Epidermal melanocyte (primary cell): ENCODE results near the gene BCO2.
"Not testable (repeated sequence)": the region's sequence is repeated elsewhere in the genome, so short reads cannot be mapped to it uniquely, and the experiment has no call there.

Source experiments
- DNase-seq: peaks from one replicate; pipeline ENCODE4 v3.0.0; 2011; ENCODE audit warnings: low spot score; ENCODE audit not compliant: insufficient read length

Gene BCO2

GRCh38 chr11:112167145-112167544, 8.2 kb upstream of the BCO2 start, which contains the start of gene TEX12:
Gene TEX12 (plus strand): TSS chr11:112167372. CDS start chr11:112169269, 1,897 bp downstream.
- no peak for DNase-seq

DNA sequence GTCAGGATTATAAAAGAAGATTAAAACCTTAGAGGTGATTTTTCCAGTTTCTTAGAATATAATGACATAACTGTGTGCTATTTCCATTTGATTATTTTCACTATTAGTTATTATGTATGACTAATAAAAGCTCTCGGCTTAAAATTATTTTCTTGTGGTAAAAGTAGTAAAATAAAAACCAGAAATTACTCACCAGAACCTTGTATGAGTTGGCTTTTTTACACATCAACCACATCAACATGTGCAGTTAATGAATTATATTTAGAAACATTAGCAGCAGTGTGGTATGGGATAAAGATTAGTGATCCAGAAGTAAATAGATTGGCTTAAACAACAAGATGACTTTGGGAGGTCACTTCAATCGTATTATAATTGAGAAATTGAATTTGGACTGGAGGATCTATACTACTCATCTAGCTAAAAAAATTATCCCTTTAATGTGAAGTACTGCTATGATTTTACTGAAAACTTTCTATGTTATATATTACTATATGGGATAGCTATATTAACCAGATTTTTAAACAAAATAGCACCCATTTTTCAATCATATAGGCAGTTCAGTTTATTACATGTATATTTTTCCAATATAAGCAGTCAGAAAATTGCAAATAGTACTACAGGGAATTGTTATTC, 2.8 kb upstream of the BCO2 start:
- no peak for DNase-seq

GRCh38 chr11:112173152-112173551, 2.2 kb upstream of the BCO2 start:
- DNase-seq, result no peak

DNA sequence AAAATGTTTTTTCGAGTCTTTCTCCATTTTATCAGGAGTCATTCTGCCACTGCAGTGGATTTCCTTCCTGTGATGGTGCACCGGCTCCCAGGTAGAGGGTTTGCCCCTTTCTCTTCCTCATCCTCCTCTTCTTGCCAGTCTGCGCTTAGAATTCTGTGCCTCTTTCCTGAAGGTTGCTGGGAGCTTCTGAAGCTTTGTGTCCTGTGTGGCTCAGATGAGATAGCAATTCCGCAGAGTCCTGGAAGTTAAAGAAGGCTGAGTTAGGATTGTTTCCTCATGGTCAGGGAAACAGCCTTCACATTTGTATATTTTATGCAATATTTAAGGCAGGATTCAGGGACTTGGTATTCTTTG, 264 bp downstream of the BCO2 start:
- no peak for DNase-seq

DNA sequence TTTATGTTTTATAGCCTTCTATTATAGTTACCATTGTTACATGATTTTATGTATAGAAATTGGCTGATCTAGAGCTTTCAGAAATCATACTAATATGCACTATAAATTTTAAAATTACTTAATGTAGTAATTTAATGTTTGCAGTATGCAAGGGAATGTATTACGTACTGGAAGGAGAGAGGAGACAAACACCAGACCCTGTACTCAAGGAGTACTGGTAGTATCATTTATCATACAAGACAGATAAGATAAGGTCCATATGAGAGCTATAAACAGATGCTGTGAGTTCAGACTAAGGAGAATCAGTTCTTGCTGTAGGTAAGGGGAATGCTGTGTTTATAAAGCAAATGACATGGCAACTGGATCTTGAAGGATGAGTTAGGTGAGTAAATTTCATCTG, 765 bp downstream of the BCO2 start:
- no peak for DNase-seq

- DNase-seq, result no peak
Measured at GRCh38 chr11:112177589-112177988, 2.3 kb downstream of the BCO2 start.

GRCh38 chr11:112178428-112178827, 3.1 kb downstream of the BCO2 start:
- no peak for DNase-seq

DNA sequence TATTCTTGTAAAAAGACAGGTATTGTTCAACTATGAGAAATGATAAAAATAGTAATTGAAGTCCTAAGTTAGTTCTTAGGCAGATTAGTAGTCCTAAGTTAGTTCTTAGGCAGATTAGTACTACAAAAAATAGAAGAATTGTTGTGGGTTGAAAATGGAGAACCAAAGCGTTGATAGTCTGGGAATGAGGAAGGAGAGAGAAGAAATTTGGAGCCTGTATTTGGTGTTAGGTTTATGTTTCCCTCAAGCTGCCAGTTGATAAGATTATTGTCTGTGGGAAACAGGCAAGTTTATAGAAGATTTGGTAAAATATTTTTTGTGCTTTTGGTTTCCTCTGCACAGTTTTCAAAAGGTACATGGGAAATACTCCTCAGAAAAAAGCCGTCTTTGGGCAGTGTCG, 3.6 kb downstream of the BCO2 start:
- DNase-seq, result no peak

DNA sequence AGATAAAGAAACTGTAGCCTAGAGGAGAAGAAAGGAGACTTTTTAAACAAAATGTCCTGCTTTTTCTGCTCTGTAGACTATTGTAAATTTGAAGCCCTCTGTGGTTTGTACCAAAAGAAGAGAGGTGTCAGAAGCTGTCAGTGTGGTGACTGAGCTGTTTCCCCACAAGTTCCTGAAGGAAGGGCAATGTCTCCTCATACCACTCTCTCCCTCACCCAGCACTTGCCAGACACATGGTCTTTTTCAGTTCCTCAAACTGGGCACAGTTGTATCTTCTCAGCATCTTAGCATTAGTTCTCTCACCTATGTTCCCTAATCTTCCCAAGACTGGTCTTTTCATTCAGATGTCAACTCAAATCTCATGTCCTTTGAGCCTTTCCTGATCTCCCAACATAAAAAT, 4.3 kb downstream of the BCO2 start:
- DNase-seq, result no peak

DNA sequence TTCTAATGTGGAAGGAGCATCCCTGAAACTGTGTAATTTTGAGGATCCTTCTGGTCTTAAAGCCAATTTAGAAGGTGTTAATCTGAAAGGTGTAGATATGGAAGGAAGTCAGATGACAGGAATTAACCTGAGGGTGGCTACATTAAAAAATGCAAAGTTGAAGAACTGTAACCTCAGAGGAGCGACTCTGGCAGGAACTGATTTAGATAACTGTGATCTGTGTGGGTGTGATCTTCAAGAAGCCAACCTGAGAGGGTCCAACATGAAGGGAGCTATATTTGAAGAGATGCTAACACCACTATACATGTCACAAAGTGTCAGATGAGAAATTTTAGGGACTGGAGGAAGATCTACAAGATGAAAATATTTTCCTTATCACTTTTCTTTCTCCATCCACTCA, 7.6 kb downstream of the BCO2 start:
- DNase-seq, result no peak

GRCh38 chr11:112185883-112186282, 10.6 kb downstream of the BCO2 start:
- no peak for DNase-seq

GRCh38 chr11:112186304-112186703, 11.0 kb downstream of the BCO2 start:
- no peak for DNase-seq

- DNase-seq, result not testable (repeated sequence)
Measured at GRCh38 chr11:112195113-112195512, 19.8 kb downstream of the BCO2 start.

DNA sequence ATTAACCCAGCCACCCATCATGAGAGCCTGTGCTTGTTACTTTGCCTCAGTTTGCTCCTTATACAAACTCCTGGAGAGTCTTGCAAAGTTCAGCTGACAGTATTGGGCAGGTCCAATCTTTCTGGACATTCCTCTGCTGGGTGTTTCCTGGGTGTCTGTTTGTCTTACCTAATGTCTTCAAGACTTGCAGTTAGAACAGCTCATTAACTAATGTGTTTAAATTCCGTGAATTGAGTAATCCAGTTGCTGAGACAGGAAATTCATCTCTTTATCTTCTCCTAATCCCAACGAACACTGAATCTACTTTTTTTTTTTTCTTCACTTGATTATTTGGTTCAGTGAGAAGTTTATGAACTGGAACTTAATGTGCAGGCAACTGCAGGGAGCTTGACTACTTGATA, 20.6 kb downstream of the BCO2 start:
- DNase-seq, result no peak

- DNase-seq, result no peak
Measured at GRCh38 chr11:112196519-112197087, 21.3 kb downstream of the BCO2 start.

GRCh38 chr11:112199101-112199500, 23.8 kb downstream of the BCO2 start:
- not testable (repeated sequence) for DNase-seq

GRCh38 chr11:112200252-112200651, 24.9 kb downstream of the BCO2 start:
- DNase-seq, result no peak

DNA sequence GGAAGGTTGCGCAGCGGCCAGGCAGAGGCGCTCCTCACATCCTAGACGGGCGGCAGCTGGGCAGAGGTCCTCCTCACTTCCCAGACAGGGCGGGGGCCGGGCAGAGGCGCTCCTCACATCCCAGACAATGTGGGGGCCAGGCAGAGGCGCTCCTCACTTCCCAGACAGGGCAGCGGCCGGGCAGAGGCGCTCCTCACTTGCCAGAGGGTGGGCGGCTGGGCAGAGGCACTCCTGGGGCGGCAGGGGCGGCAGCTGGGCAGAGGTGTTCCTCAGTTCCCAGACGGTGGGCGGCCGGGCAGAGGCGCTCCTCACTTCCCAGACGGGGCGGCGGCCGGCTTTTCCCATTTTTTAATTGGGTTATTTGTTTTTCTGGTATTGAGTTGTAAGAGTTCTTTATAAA, 30.8 kb downstream of the BCO2 start:
- no peak for DNase-seq

- DNase-seq, result no peak
Measured at GRCh38 chr11:112210890-112211289, 35.6 kb downstream of the BCO2 start.

GRCh38 chr11:112211536-112211935, 36.2 kb downstream of the BCO2 start:
- DNase-seq, result no peak

DNA sequence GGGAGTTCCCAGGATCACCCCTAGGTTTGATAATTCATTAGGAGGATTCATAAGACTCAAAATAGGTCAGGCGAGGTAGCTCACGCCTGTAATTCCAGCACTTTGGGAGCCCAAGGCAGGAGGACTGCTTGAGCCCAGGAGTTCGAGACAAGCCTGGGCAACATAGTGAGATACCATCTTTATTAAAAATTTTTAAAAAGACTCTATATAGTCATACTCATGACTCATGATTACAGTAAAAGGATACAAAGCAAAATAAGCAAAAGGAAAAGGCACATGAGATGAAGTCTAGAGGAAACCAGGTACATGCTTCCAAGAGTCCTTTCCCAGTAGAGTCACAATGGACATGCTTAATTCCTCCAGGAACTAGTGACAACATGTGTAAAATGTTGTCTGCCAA, 37.0 kb downstream of the BCO2 start:
- no peak for DNase-seq

GRCh38 chr11:112212710-112213109, 37.4 kb downstream of the BCO2 start:
- no peak for DNase-seq

- DNase-seq, result no peak
Measured at GRCh38 chr11:112213753-112214152, 38.4 kb downstream of the BCO2 start.

GRCh38 chr11:112215621-112216020, 40.3 kb downstream of the BCO2 start:
- DNase-seq, result no peak
